GM19035 (cell line): ENCODE data around the gene AP1B1.
"Not testable (repeated sequence)": the region's sequence is repeated elsewhere in the genome, so short reads cannot be mapped to it uniquely, and the experiment has no call there.

Experiments
- ATAC-seq: cut with Tn5 transposase; IDR thresholded peaks from one replicate; pipeline ENCODE4 v1.9.1; 2021; ENCODE audit not compliant: unreplicated experiment

The AP1B1 gene

GRCh38 chr22:29388759-29389090, 355 bp upstream of the AP1B1 start:
- peak; percentile 7 for ATAC-seq

DNA sequence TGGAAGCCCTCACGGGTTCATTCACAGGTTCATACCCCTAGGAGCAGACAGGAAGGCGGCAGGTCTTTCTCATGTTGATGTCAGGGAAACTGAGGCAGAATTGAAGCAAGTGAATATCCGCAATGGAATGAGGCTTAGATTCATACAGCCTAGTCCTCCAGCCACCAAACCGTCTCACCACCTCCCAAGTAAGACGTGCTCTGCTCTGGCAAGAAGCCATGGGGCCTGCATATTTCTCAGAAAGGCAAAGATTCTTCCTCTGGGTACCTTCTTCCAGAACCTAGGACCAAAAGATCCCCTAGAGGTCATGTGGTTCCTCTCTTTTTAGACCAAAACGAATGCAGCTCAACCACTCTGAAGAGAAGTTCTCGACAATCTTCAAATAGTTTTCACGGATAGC, 1.7 kb downstream of the AP1B1 start:
- ATAC-seq = no peak

- ATAC-seq = no peak
These were observed 2.6 kb downstream of the AP1B1 start for GRCh38 chr22:29385748-29386147.

DNA sequence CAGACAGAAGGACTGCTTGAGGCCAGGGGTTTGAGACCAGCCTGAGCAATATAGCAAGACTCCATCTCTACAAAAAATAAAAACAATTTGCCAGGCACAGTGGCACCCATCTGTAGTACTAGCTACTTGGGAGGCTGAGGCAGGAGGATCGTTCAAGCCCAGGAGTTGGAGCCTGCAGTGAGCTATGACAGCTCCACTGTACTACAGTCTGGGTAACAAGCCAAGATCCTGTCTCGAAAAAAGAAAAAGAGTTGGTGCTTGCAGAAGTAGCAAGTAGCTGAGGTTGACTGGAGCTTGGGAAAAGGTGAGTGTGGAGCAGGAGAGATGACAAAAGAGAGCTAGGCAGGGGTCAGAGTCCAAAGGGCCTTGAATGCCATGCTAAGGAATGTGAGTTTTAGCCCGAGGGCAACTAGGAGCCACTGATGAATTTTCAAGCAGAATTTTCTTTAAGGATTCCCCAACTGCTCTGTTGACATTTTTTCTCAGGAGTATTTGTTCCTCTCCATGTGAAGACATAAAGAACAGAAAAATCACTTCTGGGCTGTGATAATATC, 3.1 kb downstream of the AP1B1 start:
- ATAC-seq = no peak

DNA sequence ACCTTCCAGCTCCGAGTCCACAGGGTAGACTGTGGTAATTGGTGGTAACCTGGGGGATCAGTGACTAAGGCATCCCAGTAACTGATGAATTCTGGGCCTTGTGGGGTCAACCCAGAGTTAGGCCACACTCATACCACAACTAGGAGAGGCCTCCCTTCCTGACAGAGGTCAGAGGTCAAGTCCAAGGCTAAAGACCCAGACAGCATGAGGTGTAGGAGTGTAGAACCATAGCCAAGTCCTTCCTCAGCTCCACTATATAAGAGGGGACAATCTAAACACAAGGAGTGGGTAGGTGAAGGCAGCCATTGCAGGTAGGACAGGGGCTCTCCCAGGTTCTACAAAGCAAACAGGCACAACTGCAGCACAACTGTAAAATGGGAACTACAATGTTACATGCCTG, 4.6 kb downstream of the AP1B1 start:
- no peak for ATAC-seq

DNA sequence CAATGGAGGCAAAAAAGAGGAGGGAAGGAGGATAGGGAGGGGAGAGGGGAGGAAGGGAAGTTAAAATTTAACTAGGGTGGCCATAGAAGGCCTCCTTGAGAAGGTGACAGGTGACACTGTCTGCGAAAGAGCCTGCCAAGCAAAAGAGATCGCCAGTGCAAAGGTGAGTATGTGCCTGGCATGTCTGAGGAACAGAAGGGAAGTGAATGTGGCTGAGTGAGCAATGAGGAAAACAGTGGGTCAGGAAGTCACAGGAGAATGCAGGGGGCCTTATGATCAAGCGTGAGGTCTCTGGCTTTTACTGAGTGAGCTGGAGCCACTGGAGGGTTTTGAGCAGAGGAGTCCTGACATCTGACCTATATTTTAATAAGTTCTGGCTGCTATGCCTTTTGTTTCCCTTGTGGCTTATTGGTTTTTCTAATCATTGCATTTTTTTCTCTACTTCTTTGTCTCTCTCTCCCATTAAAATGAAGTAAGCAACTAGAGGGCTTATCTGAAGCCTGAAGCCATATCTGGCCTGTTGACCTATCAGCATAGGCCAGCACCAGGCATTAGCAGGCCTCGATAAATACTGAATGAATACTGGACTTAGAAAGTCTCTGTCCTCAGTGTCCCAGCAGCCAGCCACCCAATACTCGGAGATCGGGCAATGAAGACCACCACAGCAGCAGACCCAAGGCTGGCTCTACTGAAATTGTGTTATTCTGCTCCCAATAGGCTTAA, 5.6 kb downstream of the AP1B1 start:
- ATAC-seq = no peak

GRCh38 chr22:29380856-29381255, 7.5 kb downstream of the AP1B1 start:
- ATAC-seq = no peak

GRCh38 chr22:29380032-29380781, 8.2 kb downstream of the AP1B1 start:
- no peak for ATAC-seq

DNA sequence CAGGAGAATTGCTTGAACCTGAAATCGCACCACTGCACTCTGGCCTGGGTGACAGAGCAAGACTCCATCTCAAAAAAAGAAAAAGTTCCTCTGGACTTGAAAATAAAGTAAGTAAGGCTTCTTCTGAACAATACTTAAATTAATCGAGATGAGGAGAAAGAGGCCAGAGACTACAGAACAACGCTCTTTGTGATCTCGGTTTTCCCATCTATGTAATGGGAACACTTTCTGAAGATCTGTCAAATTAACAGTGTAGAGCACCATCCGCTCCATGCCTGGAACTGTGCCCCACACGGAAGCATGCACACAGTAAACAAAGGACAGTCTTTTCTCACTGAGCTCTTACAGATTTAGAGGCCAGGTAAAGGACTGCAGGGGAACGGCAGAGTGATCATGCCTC, 9.1 kb downstream of the AP1B1 start:
- no peak for ATAC-seq

DNA sequence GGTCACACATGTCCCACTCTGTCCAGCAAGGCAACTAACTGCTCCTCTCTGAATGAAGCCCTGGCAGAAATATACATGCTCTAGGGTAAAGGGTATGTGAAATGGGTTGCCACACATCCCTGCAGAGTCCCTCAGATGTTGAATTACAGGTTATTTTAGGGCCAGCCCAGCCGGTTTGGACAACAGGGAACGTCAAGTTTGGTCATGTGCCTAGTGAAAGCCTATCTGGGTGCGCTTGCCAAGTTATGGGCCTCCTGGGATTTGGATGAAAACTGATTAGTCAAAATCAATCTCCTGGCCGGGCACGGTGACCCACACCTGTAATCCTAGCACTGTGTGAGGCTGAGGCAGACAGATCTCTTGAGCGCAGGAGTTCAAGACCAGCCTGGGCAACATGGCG, 10.4 kb downstream of the AP1B1 start:
- ATAC-seq = no peak

DNA sequence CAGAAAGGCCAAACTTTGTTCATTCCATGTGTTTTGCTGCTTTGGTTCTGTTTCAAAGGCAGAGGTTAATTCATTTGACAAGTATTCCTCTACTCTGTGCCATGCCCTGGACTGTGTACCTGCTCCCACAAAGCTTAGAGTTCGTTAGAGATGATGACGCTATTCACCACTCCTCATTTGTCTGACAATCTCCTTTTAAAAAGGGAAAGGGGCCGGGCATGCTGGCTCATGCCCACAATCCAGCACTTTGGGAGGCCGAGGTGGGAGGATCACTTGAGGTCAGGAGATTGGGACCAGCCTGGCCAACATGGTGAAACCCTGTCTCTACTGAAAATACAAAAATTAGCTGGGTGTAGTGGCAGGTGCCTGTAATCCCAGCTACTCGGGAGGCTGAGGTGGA, 11.7 kb downstream of the AP1B1 start:
- ATAC-seq = not testable (repeated sequence)

DNA sequence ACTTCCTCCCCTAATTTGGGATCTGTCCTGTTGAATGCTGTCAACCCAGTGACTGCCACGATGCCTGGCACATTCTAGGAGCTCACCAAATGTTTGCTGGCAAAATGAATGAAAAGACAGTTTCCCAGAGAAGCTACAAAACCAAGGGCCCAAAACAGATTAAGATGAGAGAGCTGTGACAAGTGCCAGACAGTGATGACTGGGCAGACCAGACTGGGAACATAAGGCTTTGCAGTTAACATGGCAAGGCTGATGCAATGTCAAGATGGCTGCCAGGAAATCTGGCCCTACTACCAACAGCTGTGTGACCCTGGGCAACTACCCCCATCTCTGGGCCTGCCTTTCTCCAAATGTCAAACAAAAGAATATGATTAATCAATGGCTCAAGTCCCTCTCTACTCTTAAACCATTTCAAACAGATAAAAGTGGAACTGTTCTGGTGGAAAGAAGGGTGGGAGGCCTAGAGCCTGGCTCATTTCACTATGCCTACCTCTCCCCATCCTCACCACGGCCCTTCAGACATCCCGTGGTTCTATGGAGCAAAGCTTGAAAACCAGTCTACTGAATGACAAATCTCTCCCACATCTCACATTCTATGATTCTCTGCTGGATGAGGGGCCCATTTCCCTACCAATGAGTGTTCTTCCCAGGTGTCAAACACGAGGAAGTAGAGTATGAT, 12.8 kb downstream of the AP1B1 start:
- ATAC-seq = no peak

DNA sequence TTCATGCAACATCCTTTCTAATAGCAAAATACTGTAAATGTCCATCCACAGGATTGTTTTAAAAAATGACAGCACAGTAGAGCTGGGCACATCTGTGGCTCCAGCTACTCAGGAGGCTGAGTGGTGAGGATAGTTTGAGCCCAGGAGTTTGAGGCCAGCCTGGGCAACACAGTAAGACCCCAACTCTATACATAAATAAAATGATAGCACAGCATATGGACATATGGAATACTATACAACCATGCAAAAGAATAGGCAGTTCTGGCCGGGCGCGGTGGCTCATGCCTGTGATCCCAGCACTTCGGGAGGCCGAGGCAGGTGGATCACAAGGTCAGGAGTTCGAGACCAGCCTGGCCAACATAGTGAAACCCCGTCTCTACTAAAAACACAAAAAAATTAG, 13.6 kb downstream of the AP1B1 start:
- not testable (repeated sequence) for ATAC-seq

DNA sequence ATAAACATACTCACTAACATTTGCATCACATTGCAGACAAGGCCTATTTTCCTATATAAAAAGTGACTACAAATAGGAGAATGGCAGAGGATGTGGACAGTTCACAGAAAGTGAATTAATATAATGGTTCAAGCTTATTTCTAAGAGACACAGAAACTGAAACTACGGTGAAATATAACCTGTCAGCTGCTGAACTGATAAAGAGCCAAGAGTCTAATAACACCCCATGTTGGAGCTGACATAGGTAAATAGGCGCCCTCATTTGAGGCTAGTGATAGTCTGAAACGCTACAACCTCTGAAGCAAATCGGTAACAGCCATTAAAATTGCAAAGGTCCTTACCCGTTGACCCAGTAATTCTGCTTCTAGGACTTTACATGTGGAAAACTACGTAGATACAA, 14.0 kb downstream of the AP1B1 start:
- ATAC-seq = no peak

DNA sequence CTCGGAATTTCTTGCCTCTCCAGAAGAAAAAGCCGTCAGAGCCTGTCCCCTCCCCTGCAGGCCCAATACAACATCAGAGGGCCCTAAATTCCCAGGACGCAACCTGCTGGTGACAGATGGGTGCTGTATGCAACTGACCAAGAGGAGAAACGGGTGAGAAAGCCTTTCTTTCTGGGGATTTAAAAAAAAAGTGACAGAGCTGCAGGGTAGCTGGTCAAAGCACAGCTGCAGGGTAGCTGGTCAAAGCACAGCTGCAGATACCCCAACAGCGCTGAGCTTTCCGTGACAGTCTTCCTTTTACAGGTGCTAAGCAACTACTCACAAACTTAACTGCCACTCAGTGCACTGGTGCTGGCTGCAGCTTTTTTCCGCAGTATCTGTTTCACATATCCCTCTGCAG, 17.8 kb downstream of the AP1B1 start:
- ATAC-seq = no peak

DNA sequence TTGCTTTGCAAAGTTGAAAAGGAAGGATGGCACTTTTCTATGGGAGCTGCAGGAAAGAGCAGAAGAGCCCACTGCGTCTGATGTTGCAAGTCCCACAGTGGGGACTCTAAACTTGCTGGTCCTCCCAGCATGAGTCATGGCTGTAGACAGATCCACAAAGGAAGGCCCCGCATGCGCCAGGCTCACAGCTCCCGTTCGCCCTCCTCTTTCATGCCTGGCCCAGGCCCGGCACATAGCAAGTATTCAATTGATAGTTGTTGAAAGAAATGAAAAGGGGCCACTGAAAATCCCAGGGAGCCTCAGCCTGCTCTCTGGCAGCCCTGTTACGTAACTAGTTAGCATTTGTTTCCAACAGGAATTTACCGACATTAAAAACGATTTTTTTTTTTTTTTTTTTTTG, 18.9 kb downstream of the AP1B1 start:
- no peak for ATAC-seq

- no peak for ATAC-seq
These were observed 28.9 kb downstream of the AP1B1 start for GRCh38 chr22:29359469-29359868.

GRCh38 chr22:29357193-29357890, 31.0 kb downstream of the AP1B1 start:
- not testable (repeated sequence) for ATAC-seq

DNA sequence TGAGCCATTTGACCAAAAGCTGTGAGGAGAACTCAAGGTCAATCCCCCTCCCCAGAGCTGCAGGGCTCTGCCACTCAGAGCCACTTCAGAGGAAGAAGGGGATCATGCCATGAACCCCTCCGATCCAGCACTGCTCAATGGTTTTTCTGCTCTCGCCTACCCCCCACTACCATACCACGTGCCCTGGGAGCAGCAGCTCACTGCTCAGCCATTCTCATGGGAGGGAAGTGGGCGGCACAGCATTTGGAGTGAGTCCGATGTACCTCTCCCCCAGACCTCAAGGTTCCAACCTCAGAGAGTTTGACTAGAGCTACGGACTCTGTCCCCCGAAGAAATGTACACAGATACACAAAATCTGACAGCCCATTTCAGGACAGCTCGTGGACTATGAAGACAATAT, 34.5 kb downstream of the AP1B1 start:
- ATAC-seq = no peak

DNA sequence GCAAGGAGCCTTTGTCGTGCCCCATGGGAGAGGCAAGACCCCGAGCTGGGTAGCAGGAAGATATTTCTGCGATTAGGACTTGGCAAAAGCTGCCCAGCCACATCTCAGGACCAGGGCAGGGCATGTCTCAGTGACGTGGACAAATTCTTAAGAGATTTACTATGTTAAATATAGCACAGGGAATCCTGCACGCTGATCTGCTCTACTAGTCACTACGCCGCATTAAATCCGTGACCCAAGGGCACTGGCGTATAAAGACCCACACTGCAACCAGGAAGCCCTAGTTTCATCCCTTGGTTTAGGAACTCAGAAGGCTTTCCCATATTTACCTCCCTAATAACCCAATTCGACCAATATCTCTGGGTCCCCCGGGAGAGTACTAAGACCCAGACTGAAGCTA, 35.1 kb downstream of the AP1B1 start:
- no peak for ATAC-seq

- ATAC-seq = no peak
These were observed 35.6 kb downstream of the AP1B1 start for GRCh38 chr22:29352778-29353177.
